Measurements from ENCODE around the gene SYNPO2.
"Not testable (repeated sequence)": the region's sequence is repeated elsewhere in the genome, so short reads cannot be mapped to it uniquely, and the experiment has no call there.

The SYNPO2 gene

DNA sequence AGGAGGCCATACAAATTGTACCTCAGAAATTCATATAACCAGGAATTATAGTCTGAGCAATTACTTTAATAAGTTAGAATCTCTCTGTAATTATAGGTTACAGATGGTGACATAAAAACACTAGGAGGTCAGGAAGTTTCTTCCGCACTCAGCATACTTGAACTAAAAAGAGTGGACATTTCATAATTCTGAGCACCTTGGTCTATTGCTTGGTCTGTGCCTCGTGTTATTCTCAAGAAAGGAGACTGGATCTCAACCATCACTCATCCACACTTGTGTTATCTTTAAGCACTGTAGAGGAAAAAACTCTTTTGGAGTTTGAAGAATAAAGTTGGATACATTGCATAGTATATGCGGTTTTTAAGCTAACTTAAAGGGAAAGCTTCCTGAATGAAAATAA lies 91.1 kb downstream of the SYNPO2 start:
- no peak for DNase-seq

- peak; percentile 92 for DNase-seq
These were observed 92.7 kb downstream of the SYNPO2 start for GRCh38 chr4:118981171-118981838.

GRCh38 chr4:118981839-118982381 lies 93.3 kb downstream of the SYNPO2 start:
- DNase-seq = peak; percentile 77

DNA sequence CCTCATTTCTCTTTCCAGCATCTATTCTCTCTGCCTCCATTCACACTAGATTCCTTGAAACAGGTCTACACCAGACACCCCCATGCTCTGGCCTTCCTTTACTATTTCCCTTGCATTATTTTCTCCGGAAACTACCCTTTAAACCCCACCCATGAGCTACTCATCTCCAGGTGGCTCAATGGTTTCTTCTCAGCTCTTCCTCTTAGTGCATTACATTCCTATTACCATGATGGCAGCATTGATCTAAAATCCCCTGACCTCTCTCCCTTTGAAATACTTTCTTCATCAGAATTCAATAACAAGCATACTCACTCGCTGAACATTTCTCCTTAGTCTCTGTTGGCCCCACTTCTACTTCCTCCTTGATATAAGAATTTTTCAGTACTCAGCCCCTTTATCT lies 94.6 kb downstream of the SYNPO2 start:
- DNase-seq = no peak

DNA sequence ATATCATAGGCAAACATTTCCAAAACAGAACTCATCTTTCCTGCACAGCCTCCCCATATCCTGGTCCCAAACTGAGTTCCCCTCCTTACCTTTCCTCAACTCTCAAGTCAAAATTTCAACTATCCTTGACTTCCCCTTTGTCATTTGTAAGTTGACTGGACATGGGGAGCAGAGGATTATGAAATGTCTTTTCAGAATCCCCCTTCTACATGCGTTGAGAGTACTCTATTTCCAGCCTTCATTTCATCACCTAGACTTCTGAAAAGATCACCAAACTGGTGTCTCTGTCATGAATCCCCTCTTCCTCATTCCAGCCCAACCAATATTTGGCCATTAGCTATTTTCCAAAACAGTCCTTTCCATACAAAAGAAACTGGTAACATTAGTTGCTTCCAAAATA lies 95.2 kb downstream of the SYNPO2 start:
- no peak for DNase-seq

DNA sequence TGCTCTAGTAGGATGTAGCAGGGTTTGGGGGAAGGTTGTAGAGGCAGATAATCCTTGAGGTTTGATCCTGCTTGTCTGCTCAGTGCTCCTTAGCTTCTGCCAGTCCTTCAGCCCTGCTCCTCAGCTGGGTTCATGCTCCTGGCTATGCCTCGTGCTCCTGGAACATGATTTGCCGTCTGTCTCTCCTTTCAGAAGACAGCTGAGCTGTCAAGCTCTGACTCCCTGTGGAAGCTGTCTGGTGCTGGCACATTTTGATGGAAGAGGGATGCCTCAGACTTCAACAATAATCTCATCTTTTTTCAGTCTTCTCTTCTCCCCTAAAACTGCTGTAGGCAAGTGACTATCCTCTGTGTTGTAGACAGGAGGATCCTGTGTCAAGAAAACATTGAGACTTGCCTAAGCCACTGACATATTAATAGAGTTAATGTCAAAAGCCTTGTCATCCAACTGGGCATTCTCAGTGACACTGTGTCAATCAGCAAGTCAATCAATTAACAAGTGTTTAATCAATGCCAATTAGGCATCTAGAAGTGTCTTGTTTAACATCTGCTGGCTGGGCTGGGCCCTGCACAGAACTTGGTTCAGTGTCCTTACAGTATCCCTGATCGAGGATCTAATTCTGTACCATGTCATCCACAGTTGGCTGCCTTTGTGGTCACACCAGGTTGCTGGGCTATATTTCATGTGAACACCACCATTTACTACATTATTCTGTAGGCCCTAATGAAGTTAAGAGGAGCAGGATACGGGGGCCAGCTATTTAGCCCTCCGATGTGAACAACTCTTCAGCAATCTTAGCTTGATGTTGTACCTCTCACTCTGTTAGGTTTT lies 96.7 kb downstream of the SYNPO2 start:
- DNase-seq = no peak

DNA sequence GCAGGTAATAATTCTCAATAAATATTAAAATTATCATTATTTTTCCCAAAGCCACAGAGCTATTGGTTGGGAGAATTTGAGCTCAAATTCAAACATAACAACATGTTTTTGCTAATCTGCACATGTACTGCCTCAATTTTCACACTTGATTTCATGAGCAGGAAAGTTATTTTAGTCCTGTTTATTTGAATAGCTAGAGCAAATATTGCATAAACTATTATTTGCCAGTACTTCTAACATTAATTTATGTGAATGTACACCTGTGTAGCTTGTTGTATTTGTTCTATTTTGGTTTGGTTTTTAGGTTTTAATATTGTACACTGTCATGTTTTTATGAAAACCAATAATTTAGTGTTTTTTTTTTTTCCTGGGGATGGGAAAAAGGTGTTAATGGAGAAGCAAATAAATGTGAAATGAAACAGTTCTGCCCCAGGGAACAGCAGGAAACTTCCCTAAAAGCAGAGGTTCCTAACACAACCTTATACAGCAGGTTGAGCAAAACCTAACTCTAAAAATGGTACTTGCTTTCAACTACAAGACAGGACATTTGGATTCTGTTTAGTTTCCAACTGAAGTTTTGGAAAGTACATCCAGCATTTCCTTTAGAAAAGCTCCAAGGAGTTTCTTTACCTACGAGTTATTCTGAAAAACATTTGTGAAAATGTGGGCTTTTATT lies 99.4 kb downstream of the SYNPO2 start:
- DNase-seq = no peak

- no peak for DNase-seq
These were observed 100.0 kb downstream of the SYNPO2 start for GRCh38 chr4:118988635-118988972.

DNA sequence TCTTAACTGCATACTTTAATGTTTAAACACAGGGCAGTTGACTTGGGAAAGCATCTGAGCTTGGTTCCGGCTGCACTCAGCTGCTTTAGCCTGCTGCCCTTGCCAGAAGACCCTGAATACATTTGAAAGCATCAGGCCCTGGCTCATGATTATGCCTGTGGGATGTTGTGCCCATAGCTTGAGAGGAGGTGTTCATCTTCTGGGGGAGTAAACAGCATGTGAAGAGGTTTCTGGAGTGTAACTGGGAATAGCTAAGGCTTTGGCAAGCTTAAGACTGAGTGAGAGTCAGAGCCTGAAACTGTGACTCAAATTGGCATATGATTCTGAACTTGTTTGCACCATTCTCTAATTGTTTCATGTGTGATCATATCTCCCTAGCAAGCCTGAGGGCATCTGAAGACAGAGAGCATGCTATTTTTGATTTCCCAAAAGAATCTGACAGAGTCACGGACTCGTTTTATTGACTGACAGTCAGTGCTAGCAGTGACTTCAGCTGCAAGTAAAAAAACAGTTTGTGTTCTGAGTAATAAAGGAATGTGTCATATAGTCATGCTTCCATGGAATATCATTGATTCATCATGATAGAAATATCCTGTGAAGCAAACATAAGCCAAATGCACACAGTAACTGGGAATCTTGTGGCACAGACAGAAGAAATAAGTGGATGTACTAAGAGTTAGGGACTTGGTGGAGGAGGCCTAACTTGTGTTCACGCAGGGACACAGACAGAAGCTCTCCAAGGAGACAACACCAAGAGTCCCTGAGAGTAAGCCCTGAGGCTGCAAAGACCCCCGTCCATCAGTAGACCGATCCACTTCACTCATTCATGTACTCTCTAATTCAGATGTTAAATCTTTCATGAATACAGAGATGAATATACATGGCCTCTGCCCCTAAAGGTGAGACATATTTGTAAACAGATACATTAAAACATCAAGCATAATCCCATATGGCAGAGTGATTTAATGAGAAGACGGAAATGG lies 100.7 kb downstream of the SYNPO2 start:
- no peak for DNase-seq

DNA sequence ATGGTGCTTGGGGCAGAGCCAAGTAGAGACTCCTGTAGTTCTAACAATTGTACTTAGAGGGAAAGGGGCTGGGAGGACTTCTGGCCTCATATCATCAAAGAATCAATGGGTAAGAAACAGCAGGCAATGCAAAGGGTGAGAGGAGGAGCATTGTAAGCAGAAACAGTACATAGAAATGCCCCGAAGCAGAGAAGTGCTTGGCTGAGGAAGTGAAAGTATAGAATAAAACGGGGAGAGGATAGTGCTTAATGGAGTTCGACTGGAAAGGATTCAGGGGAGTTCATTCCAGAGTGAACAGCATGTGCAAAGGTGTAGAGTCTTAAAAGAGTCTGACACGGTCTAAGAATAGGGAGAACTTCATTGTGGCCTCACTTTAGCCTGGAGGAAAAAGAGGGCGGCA lies 103.0 kb downstream of the SYNPO2 start:
- DNase-seq = no peak

GRCh38 chr4:118992149-118992548 lies 103.5 kb downstream of the SYNPO2 start:
- DNase-seq = no peak

DNA sequence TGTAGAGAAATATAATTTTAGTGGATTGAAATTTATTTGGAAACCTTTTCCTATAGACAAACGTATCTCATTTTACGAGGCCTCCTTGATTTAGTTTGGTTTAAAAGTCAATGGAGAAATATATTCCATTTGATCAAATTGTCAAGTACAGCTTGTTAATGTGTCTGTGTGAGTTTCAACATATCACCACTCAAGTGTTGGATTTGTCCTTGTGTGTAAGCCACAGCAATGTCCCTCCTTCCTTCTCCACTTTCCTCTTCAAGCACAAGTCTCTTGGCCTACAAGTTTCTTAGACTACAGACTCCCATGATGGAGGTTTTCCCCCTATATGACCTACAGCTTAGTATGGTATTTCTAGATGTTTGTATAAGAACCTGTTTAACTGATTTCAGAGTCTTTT lies 104.7 kb downstream of the SYNPO2 start:
- no peak for DNase-seq

- no peak for DNase-seq
These were observed 105.4 kb downstream of the SYNPO2 start for GRCh38 chr4:118994030-118994429.

DNA sequence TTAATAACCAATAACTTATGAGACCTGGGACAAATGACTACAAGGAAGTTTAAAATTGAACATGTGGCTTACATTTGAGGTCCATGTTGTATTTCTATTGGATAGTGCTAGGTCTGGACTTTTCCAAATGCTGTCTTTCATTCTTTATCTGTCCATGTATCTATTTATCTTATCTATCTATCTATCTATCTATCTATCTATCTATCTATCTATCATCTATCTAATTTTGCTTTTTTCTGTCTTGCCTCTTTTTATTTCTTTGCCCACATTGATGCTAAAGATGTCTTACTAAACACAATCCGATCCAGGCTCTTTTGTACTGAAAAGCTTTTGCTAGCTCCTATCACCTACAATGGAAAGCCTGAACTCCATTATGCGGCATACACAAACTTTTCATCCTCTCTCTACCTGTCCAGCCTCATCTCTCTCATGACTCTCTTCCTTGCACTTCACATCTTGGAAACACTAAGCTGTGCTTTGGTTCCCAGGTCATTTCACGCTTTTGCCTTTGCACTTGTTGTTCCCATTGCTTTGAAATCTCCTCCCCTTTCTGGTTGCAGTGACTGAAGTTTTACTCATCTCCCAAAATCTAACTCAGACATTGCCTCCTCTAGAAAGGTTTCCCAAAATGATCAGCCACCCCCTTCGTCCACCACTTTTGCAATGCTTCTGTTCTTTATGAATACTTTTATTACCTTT lies 107.2 kb downstream of the SYNPO2 start:
- DNase-seq = no peak

GRCh38 chr4:118997601-118998000 lies 108.9 kb downstream of the SYNPO2 start:
- DNase-seq = no peak

DNA sequence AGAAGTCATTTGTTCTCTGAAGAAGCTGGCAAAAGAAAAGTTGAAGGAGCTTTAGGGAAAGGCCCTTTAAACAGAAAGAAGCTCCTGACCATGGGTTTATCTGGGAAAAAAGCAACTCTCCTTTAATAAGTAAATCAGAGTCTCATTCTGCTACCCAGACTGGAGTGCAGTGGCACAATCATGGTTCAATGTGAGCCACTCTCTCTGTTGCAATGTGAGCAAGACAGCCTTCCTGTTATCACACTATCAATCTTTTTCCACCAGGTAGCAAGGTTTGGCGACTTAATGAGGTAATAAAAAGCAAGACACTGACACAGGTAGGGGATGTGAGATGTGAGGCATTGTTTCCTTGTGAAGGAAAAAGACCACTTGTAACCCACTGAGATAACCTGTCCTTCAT lies 111.3 kb downstream of the SYNPO2 start:
- DNase-seq = no peak

- DNase-seq = no peak
These were observed 111.7 kb downstream of the SYNPO2 start for GRCh38 chr4:119000400-119000799.

DNA sequence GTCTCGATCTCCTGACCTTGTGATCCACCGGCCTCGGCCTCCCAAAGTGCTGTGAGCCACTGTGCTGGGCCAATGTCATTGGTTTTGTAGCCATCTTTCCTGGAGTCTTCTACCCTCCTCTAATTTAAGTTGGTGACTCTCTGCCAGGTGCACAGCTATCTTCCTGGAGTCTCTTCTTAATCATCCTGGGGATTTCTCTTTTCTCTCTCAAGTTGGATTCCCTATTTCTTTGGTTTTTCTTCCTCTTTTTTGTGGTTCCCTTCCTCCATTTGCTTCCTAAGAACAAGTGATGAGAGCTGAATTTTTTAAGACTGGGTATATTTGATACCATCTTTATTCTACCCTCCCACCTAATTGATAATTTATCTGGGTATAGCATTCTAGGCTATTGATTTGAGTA lies 113.8 kb downstream of the SYNPO2 start:
- DNase-seq = no peak

GRCh38 chr4:119003001-119003400 lies 114.3 kb downstream of the SYNPO2 start:
- DNase-seq = not testable (repeated sequence)

DNA sequence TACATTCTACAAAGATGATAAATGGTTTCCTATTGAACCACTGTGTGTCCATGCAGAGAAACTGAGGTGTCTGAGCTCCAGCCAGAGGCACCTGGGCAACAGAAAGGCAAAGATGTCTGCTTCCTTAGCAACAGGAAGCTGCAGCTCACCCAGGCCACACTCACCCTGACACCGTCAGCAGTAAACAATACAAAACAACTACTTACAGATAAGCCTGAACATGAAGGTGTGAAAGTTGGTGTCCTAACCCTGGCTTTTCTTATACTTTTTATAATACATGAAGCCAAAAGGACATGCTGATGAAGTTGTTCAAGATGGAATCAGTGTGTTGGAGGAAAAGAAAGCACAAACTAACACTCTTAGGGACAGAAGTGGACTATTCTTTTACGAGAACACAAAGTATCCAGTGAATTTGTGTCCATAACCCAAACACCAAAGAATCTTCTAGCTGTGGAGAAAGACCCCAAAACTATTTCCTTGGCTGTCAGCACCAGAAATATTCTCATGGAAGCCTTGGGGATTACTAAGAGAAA lies 117.3 kb downstream of the SYNPO2 start:
- no peak for DNase-seq

- no peak for DNase-seq
These were observed 120.1 kb downstream of the SYNPO2 start for GRCh38 chr4:119008761-119009160.

DNA sequence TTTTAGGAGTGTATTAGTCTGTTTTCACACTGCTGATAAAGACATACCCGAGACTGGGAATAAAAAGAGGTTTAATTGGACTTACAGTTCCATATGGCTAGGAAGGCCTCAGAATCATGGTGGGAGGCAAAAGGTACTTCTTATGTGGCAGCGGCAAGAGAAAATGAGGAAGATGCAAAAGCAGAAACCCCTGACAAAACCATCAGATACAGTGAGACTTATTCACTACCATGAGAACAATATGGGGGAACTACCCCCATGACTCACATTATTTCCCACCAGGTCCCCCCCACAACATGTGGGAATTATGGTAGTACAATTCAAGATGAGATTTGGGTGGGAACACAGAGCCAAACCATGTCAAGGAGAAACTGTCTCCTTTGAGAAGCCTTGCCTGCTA lies 121.6 kb downstream of the SYNPO2 start:
- DNase-seq = not testable (repeated sequence)
